CMK (cell line): ENCODE results near the gene DEUP1.
"Not testable (repeated sequence)": the region's sequence is repeated elsewhere in the genome, so short reads cannot be mapped to it uniquely, and the experiment has no call there.

Experiments
- DNase-seq: peaks from one replicate; pipeline ENCODE4 v3.0.0-alpha.2; 2010; ENCODE audit warnings: low read depth

DEUP1 gene, protein sequence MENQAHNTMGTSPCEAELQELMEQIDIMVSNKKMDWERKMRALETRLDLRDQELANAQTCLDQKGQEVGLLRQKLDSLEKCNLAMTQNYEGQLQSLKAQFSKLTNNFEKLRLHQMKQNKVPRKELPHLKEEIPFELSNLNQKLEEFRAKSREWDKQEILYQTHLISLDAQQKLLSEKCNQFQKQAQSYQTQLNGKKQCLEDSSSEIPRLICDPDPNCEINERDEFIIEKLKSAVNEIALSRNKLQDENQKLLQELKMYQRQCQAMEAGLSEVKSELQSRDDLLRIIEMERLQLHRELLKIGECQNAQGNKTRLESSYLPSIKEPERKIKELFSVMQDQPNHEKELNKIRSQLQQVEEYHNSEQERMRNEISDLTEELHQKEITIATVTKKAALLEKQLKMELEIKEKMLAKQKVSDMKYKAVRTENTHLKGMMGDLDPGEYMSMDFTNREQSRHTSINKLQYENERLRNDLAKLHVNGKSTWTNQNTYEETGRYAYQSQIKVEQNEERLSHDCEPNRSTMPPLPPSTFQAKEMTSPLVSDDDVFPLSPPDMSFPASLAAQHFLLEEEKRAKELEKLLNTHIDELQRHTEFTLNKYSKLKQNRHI

DNA sequence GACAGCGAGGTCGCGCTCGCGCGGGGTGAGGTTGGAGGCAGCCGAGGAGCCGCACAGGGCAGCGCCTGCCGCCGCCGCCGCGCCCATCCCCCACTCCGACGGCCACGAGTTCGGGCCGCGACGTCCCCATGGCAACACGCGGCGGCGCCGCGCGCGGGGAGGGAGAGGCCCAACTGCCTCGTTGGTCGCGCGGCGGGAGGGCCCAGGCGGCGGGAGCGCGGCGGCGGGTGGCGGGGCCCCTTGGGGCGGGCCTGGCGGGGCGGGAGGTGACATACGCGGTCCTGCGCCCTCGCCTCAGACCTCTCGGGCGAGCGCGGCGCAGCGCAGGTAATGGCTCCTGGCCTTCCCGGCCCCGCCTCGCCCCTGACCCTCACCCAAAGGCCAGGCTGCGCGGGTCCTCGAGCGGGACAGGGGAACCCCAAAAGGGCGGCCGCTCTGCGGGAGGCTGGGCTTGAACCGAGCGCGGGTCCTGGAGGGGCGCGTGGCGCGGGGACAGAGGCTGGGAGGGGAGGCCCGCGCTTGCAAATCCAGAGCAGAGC, at the start of gene DEUP1:
Gene DEUP1, plus strand, starts transcription at position 297 of the 539 bp plus-strand sequence. CDS start 1,518 bp downstream, outside the sequence.
- DNase-seq, result no peak

GRCh38 chr11:93285430-93285829, 45.1 kb upstream of the DEUP1 start:
- no peak for DNase-seq

DNA sequence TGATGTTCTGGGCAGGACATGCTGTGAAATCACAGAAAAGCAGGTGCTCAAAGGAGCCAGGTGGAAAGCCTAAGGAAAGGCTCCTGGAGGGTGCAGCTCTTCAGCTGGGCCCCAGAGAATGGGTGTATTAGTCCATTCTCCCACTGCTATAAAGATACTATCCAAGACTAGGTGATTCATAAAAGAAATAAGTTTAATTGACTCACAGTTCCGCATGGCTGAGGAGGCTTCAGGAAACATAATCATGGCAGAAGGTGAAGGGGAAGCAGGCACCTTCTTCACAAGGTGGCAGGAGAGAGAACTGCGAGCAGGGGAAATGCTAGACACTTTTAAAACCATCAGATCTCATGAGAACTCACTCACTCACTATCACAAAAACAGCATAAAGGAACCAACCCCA, 43.1 kb upstream of the DEUP1 start:
- no peak for DNase-seq

GRCh38 chr11:93288079-93288478, 42.5 kb upstream of the DEUP1 start:
- DNase-seq, result no peak

DNA sequence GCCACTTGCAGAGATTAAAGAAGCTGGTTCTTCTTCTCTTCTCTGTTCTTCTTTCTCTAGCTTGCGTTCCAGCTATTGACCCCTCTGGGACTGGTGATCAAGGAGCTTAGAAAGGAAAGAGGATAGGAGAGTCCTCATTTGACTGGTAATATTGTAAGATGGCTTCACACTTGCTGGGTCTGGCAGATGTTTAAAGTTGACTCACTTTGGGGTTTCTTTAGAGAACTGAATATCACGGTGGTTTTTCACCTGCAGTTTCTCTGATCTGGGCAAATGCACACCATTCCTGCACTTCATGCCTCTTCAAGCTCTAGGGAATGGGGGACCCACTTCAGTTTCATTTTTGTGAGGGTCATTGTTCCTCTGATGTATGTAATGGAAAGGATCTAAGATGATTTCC, 41.8 kb upstream of the DEUP1 start:
- DNase-seq, result no peak

DNA sequence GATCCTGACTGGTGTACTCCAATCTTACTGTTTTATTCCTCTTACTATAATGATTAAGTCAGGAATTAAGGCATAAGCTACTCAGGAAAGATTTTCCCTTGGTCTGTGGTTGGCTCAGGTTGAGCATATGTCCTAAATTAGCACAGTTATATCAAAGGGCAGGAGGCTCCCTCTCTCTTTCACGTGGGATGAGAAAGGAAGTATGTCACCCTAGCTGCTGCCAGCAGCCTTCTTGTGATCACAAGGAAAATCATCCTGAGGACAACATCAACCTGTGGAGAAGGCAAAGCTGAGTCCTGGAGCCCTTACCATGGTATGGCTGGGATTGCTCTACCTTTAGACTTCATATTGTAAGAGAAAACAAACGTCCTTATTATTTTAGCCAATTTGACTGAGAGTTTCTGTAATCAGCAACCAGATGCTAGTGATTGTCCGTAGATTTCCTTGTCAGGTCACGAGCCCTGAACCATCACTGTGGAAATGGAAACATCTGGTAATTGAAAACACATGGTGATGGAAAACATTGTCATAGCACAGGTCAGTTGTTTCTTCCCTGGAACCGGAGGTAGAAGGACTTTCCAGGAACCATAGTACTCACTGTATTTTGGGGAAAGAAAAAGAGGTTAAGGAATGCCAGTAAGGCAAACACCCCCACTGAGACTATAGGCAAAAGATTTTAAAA, 40.6 kb upstream of the DEUP1 start:
- no peak for DNase-seq

DNA sequence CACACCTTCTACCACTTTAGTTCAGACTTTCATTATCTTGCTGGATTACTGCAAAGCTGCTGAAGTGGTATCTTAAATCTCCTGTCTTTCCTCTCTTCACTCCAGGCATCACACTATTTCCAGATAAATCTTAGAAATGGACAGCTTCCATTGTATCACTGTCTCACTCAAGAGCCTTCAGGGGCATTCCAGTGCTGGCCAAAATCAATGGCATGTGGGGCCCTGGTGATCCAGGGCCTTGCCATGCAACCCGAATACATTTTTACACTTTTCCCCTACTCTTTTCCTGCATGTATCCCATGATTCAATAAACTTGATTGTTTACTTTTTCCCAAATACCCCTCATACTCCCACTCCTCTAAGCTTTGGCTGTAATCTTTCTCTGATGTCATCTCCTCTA, 39.4 kb upstream of the DEUP1 start:
- DNase-seq, result no peak

GRCh38 chr11:93291898-93292297, 38.6 kb upstream of the DEUP1 start:
- no peak for DNase-seq

DNA sequence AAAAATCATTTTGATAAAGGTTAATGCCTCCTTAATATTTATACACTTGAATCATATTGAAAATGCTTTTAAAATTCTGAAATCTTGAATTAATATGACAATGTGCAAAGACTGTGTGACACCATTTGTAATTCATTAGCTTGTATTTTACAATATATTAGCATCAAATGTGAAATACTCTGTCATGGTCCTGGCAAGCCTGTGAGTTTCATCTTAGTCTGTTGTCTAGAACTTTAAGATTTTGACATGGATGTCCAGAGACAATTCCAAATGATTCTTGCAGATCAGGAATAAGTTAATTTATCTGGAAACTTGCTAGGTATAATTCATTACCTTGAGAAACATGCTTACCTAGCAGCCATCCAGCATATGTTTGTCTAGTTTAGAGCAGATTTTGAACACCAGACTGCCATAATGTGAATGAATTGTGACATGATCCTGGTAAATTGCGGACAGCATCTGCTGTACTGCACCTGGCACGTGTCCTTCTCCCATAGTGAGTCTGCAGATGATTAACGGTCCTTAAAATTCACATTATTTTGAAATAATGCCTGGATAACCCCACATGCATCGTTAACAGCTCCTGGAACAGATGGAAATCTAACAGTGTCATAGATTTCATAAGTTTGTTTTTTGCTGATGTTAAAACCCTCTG, 34.5 kb upstream of the DEUP1 start:
- DNase-seq, result no peak

- DNase-seq, result no peak
Measured at GRCh38 chr11:93303689-93304088, 26.9 kb upstream of the DEUP1 start.

GRCh38 chr11:93314399-93314798, 16.1 kb upstream of the DEUP1 start:
- not testable (repeated sequence) for DNase-seq

GRCh38 chr11:93319224-93319839, 11.2 kb upstream of the DEUP1 start:
- DNase-seq, result no peak

DNA sequence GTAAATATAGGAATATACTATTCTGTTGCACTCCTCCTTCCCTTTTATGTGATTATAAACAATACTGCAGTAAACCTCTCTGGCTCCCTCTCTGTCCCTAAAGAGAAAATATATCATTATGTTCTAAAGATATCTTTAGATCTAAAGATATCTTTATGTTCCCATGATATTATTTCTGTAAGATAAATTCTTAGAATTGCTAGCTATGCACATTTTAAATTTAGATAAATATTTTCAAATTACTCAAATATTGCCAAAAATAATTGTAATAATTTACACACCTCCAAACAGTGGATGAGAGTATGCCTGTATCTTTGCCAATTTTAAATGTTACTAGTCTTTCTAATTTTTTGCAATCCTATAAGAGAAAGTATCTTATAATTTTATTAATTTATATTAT, 10.3 kb upstream of the DEUP1 start:
- DNase-seq, result no peak

DNA sequence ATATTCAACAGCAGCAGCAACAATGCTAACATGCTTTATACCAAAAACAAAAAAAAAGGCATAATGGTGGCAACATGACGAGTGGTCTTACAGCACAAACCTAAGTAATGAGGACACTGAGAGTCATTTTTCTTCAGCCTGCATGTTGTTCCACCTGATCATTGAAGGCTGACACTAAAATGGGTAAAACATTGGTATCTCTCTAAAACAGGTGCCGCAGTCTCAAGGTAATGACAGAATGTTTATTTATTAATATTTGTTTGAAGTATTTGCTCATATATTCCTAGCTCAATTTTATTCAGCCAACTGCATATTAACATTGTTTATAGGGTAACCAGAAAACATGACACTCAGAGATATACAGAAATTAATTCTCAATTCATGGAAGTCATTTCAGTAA, 8.3 kb upstream of the DEUP1 start:
- no peak for DNase-seq

DNA sequence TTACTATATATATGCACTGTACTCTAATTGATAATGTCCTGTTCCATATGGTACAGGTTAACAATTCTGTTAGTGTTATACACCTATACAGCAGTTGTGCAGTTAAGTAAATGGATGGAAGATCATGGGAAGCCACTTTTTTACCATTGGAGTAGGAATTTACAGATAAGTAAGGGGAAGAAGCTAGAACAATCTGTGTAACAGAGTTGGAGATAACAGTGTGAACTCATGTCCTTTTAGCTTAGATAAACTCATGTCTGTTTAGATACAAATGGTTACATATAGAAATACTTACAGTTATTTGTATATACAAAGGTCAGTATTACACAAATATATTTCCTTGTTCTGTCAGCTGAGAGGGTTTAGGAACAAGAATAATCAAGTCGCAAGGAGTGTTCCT, 6.8 kb upstream of the DEUP1 start:
- no peak for DNase-seq

- DNase-seq, result no peak
Measured at GRCh38 chr11:93324500-93324899, 6.0 kb upstream of the DEUP1 start.

GRCh38 chr11:93326681-93327080, 3.9 kb upstream of the DEUP1 start:
- DNase-seq, result no peak

DNA sequence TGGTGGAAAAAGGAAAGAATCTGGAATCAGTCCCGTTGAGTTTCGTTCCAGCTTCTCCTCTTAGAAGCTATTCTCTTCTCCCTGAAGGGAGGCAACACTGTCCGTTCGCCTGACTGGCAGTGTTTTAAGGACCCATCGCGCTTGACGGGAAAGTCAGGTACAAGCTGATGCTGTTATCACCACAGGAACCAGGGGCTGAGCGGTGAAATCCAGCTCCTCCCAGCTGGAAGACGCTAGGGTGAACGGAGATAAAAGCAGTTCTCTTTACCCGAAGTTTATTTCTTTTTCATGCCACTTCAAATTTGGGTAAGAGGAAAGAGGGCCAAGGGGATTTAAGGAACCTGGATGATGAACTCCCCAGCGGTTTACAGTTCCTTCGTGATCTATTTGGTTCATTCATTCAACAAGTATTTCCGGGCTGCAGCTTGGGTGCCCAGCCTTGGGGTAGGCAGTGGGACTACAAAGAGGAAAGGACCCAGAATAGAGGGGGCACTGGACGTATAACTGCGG, 551 bp upstream of the DEUP1 start:
- DNase-seq, result no peak

GRCh38 chr11:93340223-93340622, 9.7 kb downstream of the DEUP1 start:
- no peak for DNase-seq

- DNase-seq, result no peak
Measured at GRCh38 chr11:93344855-93345333, 14.4 kb downstream of the DEUP1 start.

GRCh38 chr11:93348930-93349329, 18.4 kb downstream of the DEUP1 start:
- no peak for DNase-seq

GRCh38 chr11:93350835-93351234, 20.3 kb downstream of the DEUP1 start:
- DNase-seq, result no peak
